Measurements from ENCODE around the gene MSANTD1. TPM values are rescaled to one million over a fixed set of nuclear protein-coding genes. Genes with fewer than 3 reads are reported as not detected.

Gene MSANTD1
- total and polyA plus RNA-seq, 2 of the 8 experiments (the other 6 are each of a cell fraction or from before 2014, with no cell fraction given), result 0.23 to 0.45 TPM

- Histone ChIP-seq H3K79me1 (ENCODE audit: low read depth, low read length) (no peaks in the 10 kb centered on the region), H3K14ac (ENCODE audit: insufficient read length) (no peak overlapping the region), H3K9me3 (ENCODE audit: insufficient read depth in 2 of 2, low read depth in 1 of 2, low read length in 1 of 2) (no peaks in the 10 kb centered on the region), H4K20me1 (replicated peaks in 1 of 2; ENCODE audit: control insufficient read depth in 1 of 2, insufficient read depth in 2 of 2, low read length in 2 of 2) (peaks cover 4 to 11% of the 10 kb centered on the region in 2 experiments), H3K4ac (replicated peaks; ENCODE audit: insufficient read length, low read depth, low read length) (peak overlapping the region; percentile 21), H4K8ac (ENCODE audit: extremely low read depth, insufficient read depth, low read length) (peak overlapping the region; percentile 95), H3K4me3 (ENCODE audit: extremely low read depth in 1 of 4, insufficient read depth in 2 of 4, low read depth in 3 of 4, low read length in 4 of 4) (peak overlapping the region; percentile 68 to 86 (median 80)), H3K23me2 (ENCODE audit: low read depth, low read length) (peaks cover 15% of the 10 kb centered on the region; the same call in 1 of the 2 replicates), H3K4me1 (replicated peaks in 1 of 4; ENCODE audit: control insufficient read depth in 3 of 4, insufficient read depth in 4 of 4, low read length in 3 of 4) (peaks cover 0 to 23% (median 11%) of the 10 kb centered on the region in 4 experiments; a peak in 5 of 7 replicates), H3K56ac (replicated peaks; ENCODE audit: insufficient read length, low read depth, low read length) (no peak overlapping the region), H2AFZ (ENCODE audit: low read length) (no peak overlapping the region), H2BK120ac (replicated peaks; ENCODE audit: low read depth, low read length) (no peak overlapping the region), H3K79me2 (ENCODE audit: control insufficient read depth in 1 of 2, insufficient read depth in 2 of 2, low read length in 2 of 2) (no peaks in the 10 kb centered on the region; a peak in 2 of 4 replicates), H4K5ac (ENCODE audit: insufficient read length, low read depth, low read length) (peak overlapping the region; percentile 30), H4K91ac (replicated peaks; ENCODE audit: insufficient read length, low read length) (peak overlapping the region; percentile 83), H3K4me2 (ENCODE audit: insufficient read depth in 1 of 2, low read depth in 2 of 2, low read length in 2 of 2) (peak overlapping the region; percentile 84 to 88), H3K36me3 (ENCODE audit: control insufficient read depth in 2 of 4, insufficient read depth in 4 of 4, low read length in 3 of 4) (no peaks in the 10 kb centered on the region), H2BK12ac (ENCODE audit: low read depth, low read length) (no peak overlapping the region), H2BK20ac (ENCODE audit: low read length) (no peak overlapping the region), H3K27me3 (replicated peaks in 1 of 4; ENCODE audit: control insufficient read depth in 3 of 4, extremely low read depth in 1 of 4, insufficient read depth in 3 of 4, low read length in 3 of 4) (peaks cover 0 to 12% (median 1%) of the 10 kb centered on the region in 4 experiments; a peak in 3 of 7 replicates), H3K27ac (ENCODE audit: low read depth, low read length) (no peak overlapping the region), H2AK5ac (ENCODE audit: low read depth, low read length) (peak overlapping the region; percentile 88; the same call in 1 of the 2 replicates), H3K23ac (ENCODE audit: insufficient read length) (no peak overlapping the region), H3K18ac (ENCODE audit: extremely low read depth, low read length) (peak overlapping the region; percentile 90), H3K9ac (replicated peaks in 1 of 4; ENCODE audit: extremely low read depth in 1 of 4, low read depth in 3 of 4, low read length in 3 of 4) (peak overlapping the region; percentile 46 to 91 (median 72)), H2BK15ac (ENCODE audit: low read length) (no peak overlapping the region), H2BK5ac (ENCODE audit: low read depth, low read length) (no peak overlapping the region; the same call in 1 of the 2 replicates)
- TF ChIP-seq KDM5A (IDR thresholded peaks at IDR 0.05; ENCODE audit: low read length) (no peak), PHF8 (conservative IDR thresholded peaks at IDR 0.05; ENCODE audit: low read depth, low read length) (peak; percentile 39; the same call in 1 of the 2 replicates), BACH1 (IDR thresholded peaks at IDR 0.05; ENCODE audit: low read length) (no peak), SIRT6 (IDR thresholded peaks at IDR 0.05; ENCODE audit: low read length) (no peak), YY1 (IDR thresholded peaks at IDR 0.05; ENCODE audit: low read depth, low read length) (no peak), POLR2A (IDR thresholded peaks at IDR 0.05; ENCODE audit: control extremely low read depth in 1 of 2, low read depth in 2 of 2, low read length in 2 of 2) (peak in 1 of 2 experiments; percentile 18; a peak in 1 of 3 replicates), EP300 (IDR thresholded peaks at IDR 0.05; ENCODE audit: borderline replicate concordance in 1 of 2, low read depth in 2 of 2, low read length in 2 of 2) (no peak)
- peak in 1 of 2 experiments; percentile 58 for DNase-seq (ENCODE audit: low read depth in 1 of 2, low spot score in 2 of 2)
- no peak for FAIRE-seq
- WGBS, 2 experiments (ENCODE audit: extremely low coverage in 1 of 2, insufficient coverage in 1 of 2, insufficient read length in 1 of 2, insufficient replicate concordance in 2 of 2, low coverage in 1 of 2, low lambda C conversion rate in 2 of 2, missing lambda C conversion rate in 1 of 2), result 48% methylated on average over 19 of the region's 42 CpGs; no CpG with 5 or more reads in 1 of the 2 experiments
- ChIA-PET CTCF (ENCODE audit: partially characterized antibody) (interaction anchor here (1.0 to 2.0 kb wide), 3 partner anchors 17 to 31 kb away, joined by 5 to 9 read pairs (median 6); no protein-coding TSS in a partner anchor), POLR2A (ENCODE audit: partially characterized antibody) (interaction anchor here (0.8 to 3.2 kb wide), 4 partner anchors 10 to 144 kb away, joined by 3 to 16 read pairs (median 3); partner anchors contain the start of gene MSANTD1)
Observed at GRCh38 chr4:3293401-3294391, 44.7 kb downstream of the MSANTD1 start.

Measured in H1 (cell line).